Breast epithelium (tissue), 4 donors: ENCODE results near the gene STON2. TPM values are rescaled to one million over a fixed set of nuclear protein-coding genes. Genes with fewer than 3 reads are reported as not detected.

ENCODE experiments used
- DNase-seq, 2 donors: peaks; one replicate each; pipeline ENCODE4 v3.0.0-alpha.2; 2019; ENCODE audit warnings: low spot score in 2 of 2
- H3K27ac ChIP-seq, 2 donors: fragments of 200-600 bp; sonication (generic) in 1 of 2; one replicate each; pipeline ENCODE4 v1.5.1; 2016 to 2019; ENCODE audit warnings: mild to moderate bottlenecking in 1 of 2
- H3K27me3 ChIP-seq, 2 donors: fragments of 200-600 bp; sonication (generic) in 1 of 2; one replicate each; pipeline versions ENCODE4 v1.5.1 to v1.6.0; 2017 to 2019; ENCODE audit warnings: control low read depth in 1 of 2, mild to moderate bottlenecking in 1 of 2
- H3K36me3 ChIP-seq: fragments of 200-600 bp; one replicate; pipeline ENCODE4 v1.5.1; 2019
- H3K4me1 ChIP-seq, 2 donors: fragments of 200-600 bp; sonication (generic); one replicate each; pipeline ENCODE4 v1.5.1; 2016 to 2019; ENCODE audit warnings: control low read depth in 1 of 2
- H3K4me3 ChIP-seq, 3 donors: fragments of 200-600 bp; sonication (generic); 1 replicate in 2 of 3; 2 replicates in 1 of 3; pipeline ENCODE4 v1.5.1; 2016 to 2019; ENCODE audit warnings: mild to moderate bottlenecking in 3 of 3, moderate library complexity in 2 of 3
- H3K9me3 ChIP-seq, 2 donors: fragments of 200-600 bp; sonication (generic) in 1 of 2; one replicate each; pipeline ENCODE4 v1.5.1; 2016 to 2019; ENCODE audit warnings: control low read depth in 1 of 2
- POLR2A ChIP-seq: fragments of 450-650 bp; IDR thresholded peaks from one replicate; pipeline ENCODE4 v1.6.1; 2016; ENCODE audit warnings: antibody characterized with exemption, mild to moderate bottlenecking, moderate library complexity
- POLR2AphosphoS5 ChIP-seq, 3 donors: sonication (generic); formaldehyde crosslinking; IDR thresholded peaks; one replicate each; pipeline ENCODE4 v1.6.1; 2017; ENCODE audit warnings: antibody characterized with exemption in 3 of 3
- intact Hi-C: fragments of 100-400 bp; cut with DNase I; formaldehyde crosslinking; loops from one replicate; pipeline ENCODE4 v1.15.1; 2023; ENCODE audit warnings: low total_unique reads
- total RNA-seq, 3 donors: library from RNA; depleted of rRNA; stranded (reverse); fragments of >200 nt; gene quantifications; one replicate each; pipeline ENCODE4 v1.1.0, GENCODE V29; 2016
- TF ChIP-seq, protein P1 (sequence below), 3 donors: fragments of 450-650 bp; IDR thresholded peaks; one replicate each; pipeline ENCODE4 v1.5.1; 2016 to 2017; ENCODE audit warnings: antibody characterized with exemption in 3 of 3, mild to moderate bottlenecking in 3 of 3, moderate library complexity in 3 of 3

The STON2 gene
- total RNA-seq, 3 donors from 2014 or later = 24.6 to 30.2 (median 27.5) TPM

DNA sequence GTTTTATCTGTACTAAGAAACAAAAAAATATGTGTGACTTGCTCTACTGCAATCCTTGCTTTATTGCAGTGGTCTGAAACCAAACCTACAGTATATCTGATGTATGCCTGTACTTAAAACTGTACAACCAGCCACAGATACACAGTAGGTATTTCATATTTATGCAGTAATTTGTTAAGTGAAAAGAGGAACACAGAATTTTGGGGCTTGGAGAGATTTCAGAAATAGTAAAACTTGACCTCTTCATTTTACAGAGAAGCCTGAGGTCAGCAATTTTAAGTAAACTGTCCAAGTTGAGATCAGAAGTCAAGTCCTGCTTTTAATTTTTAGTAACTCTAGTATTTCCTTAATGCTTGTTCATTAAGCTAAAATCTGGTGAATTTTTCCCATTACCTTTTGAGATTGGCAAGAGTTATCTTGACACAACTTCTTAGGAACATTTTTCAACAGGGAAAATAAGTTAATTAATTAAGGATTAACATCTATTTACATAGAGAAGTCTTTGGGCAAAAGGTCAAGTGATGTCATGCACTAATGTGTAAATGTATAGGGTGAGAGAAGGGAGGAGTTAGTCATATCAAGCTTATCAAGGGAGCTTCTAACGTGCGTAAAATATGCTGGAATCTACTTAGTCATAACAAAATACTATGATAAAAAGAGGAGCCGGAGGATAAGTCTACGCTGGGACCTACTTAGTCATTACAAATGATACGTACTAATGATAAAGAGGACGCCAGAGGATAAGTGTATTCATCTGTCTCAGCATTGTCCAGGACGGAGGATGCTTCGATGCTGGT is 113.4 kb downstream of the STON2 start:
- no peaks in the 10 kb centered on the region for H3K27me3 ChIP-seq
- no peaks in the 10 kb centered on the region for H3K36me3 ChIP-seq
- H3K4me1 ChIP-seq = no peaks in the 10 kb centered on the region
- TF ChIP-seq, protein P1, sequence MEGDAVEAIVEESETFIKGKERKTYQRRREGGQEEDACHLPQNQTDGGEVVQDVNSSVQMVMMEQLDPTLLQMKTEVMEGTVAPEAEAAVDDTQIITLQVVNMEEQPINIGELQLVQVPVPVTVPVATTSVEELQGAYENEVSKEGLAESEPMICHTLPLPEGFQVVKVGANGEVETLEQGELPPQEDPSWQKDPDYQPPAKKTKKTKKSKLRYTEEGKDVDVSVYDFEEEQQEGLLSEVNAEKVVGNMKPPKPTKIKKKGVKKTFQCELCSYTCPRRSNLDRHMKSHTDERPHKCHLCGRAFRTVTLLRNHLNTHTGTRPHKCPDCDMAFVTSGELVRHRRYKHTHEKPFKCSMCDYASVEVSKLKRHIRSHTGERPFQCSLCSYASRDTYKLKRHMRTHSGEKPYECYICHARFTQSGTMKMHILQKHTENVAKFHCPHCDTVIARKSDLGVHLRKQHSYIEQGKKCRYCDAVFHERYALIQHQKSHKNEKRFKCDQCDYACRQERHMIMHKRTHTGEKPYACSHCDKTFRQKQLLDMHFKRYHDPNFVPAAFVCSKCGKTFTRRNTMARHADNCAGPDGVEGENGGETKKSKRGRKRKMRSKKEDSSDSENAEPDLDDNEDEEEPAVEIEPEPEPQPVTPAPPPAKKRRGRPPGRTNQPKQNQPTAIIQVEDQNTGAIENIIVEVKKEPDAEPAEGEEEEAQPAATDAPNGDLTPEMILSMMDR (IDR thresholded peaks at IDR 0.05) = no peak
- no peak for TF ChIP-seq POLR2A
- TF ChIP-seq POLR2AphosphoS5 (IDR thresholded peaks at IDR 0.05) = no peak
- H3K4me3 ChIP-seq = no peak overlapping the region
- no peak overlapping the region for H3K27ac ChIP-seq
- H3K9me3 ChIP-seq = no peaks in the 10 kb centered on the region
- intact Hi-C loops = no loop called here
- no peak for DNase-seq

DNA sequence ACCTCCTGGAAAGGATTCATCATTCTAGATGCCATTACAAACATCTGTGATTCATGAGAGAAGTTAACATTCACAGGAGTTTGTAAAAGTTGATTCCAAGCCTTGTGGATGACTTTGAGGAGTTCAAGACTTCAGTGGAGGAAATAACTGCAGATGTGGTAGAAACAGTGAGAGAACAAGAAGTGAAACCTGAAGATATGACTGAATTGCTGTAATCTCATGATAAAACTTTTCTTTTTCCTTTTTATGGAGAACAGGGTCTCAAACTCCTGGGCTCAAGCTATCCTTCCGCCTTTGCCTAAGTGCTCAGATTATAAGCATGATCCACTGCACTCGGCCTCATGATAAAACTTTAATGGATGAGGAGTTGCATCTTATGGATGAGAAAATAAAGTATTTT is 114.9 kb downstream of the STON2 start:
- Histone ChIP-seq H3K27me3 (no peaks in the 10 kb centered on the region), H3K9me3 (no peaks in the 10 kb centered on the region), H3K4me3 (no peak overlapping the region), H3K27ac (no peak overlapping the region), H3K4me1 (no peaks in the 10 kb centered on the region), H3K36me3 (no peaks in the 10 kb centered on the region)
- DNase-seq = no peak
- intact Hi-C loops = no loop called here
- TF ChIP-seq POLR2A (no peak), POLR2AphosphoS5 (IDR thresholded peaks at IDR 0.05) (no peak)
- TF ChIP-seq, protein P1 (IDR thresholded peaks at IDR 0.05) = no peak

DNA sequence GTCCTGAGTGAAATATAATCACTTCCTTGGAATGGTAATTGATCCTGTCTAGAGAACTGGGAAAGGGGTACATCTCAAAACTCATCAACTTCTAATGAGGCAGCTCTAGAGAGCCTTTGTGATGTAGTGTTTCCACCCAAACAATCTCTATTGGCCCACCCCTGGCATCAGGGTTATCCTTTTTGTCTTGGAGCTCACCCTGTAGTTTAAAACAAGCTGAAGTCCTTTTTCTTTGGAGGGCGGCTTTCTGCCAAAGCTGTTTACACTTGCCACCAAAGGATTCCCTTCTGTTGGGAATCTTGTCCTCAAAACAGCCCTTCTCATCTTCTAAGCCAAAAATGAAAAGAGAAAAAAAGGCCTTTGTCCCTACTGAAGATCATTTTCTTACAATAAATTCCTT is 118.8 kb downstream of the STON2 start:
- Histone ChIP-seq H3K27ac (no peak overlapping the region), H3K4me1 (no peaks in the 10 kb centered on the region), H3K9me3 (no peaks in the 10 kb centered on the region), H3K36me3 (no peaks in the 10 kb centered on the region), H3K27me3 (no peaks in the 10 kb centered on the region), H3K4me3 (no peak overlapping the region)
- no peak for DNase-seq
- TF ChIP-seq, protein P1 (IDR thresholded peaks at IDR 0.05) = no peak
- TF ChIP-seq POLR2A = no peak
- no peak for TF ChIP-seq POLR2AphosphoS5 (IDR thresholded peaks at IDR 0.05)
- intact Hi-C loops = no loop called here

DNA sequence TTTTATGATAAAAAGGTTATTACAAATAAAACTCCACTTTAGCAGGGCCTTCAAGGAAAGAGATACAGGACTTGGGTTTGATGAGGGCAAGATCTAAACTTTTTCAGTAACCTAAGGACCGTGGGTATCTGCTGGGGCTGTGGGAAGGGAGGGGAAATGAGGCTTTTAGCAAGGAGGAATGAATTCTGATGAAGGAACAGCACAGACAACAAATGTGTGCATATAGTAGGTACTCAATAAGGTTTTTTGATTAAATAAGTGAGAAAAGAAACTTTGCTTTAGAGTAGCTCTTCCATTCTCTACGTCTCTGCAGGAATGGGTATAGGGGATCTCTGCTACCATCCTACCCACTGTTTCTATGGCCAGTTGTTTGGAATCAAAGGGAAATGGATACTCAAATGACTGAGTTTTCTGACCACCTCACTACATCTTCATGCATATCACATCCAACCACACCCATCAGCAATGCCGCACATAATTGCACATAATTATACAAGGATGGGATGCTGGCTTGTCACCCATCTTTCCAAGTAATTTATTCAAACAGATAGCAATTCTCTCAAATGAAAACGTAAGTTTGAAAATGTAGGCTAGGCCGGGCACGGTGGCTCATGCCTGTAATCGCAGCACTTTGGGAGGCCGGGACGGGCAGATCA is 119.9 kb downstream of the STON2 start:
- intact Hi-C loops = no loop called here
- Histone ChIP-seq H3K4me3 (no peak overlapping the region), H3K4me1 (no peaks in the 10 kb centered on the region), H3K27ac (no peak overlapping the region), H3K36me3 (no peaks in the 10 kb centered on the region), H3K27me3 (no peaks in the 10 kb centered on the region), H3K9me3 (no peaks in the 10 kb centered on the region)
- TF ChIP-seq POLR2A = no peak
- no peak for TF ChIP-seq POLR2AphosphoS5 (IDR thresholded peaks at IDR 0.05)
- TF ChIP-seq, protein P1 (IDR thresholded peaks at IDR 0.05) = no peak
- no peak for DNase-seq

DNA sequence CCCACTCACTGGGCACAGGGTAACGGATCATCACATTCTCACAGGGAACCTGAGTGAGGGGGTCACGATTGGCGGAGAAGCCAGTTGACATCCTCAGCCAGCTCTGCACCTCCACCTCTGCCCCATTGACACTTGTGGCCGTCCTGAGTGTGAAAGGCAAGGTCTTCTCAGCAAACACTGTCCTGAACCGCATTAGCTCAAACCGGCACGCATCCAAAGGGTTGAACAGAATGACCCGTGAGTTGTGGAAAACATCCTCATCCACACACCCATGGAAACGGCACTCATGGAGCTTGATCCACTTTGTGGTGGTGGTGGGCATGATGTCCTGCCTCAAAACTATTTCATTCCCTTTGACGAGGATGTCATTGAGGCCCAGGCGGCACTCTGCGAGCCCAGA is 123.0 kb downstream of the STON2 start:
- Histone ChIP-seq H3K36me3 (no peaks in the 10 kb centered on the region), H3K4me3 (no peak overlapping the region), H3K9me3 (no peaks in the 10 kb centered on the region), H3K4me1 (no peaks in the 10 kb centered on the region), H3K27me3 (no peaks in the 10 kb centered on the region), H3K27ac (peak overlapping the region in 1 of 2 donors; percentile 55)
- no peak for TF ChIP-seq POLR2A
- DNase-seq = no peak
- intact Hi-C loops = no loop called here
